Measurements from ENCODE around the gene INPP4B.

INPP4B gene

GRCh38 chr4:142293536-142293935, 552.6 kb downstream of the INPP4B start:
- no peak overlapping the region for H4K8ac ChIP-seq (ENCODE audit: low read depth, low read length)
- H3K79me1 ChIP-seq (ENCODE audit: low read length), result no peaks in the 10 kb centered on the region
- no peak overlapping the region for H2BK5ac ChIP-seq (ENCODE audit: low read depth, low read length, poor library complexity)

GRCh38 chr4:142292231-142292630, 553.9 kb downstream of the INPP4B start:
- no peaks in the 10 kb centered on the region for H3K79me2 ChIP-seq (ENCODE audit: control insufficient read depth, insufficient read depth, low read length, poor library complexity)
- H4K12ac ChIP-seq (ENCODE audit: low read depth, low read length), result no peak overlapping the region
- no peak overlapping the region for H3K9ac ChIP-seq (ENCODE audit: low read length)
- no peak overlapping the region for H3K27ac ChIP-seq (ENCODE audit: low read depth, low read length)
- no peak overlapping the region for H2AK5ac ChIP-seq (ENCODE audit: low read length)
- H3K4ac ChIP-seq (ENCODE audit: low read depth, low read length), result no peak overlapping the region
- no peak overlapping the region for H3K4me3 ChIP-seq (ENCODE audit: low read depth, low read length)
- no peaks in the 10 kb centered on the region for H3K9me3 ChIP-seq (ENCODE audit: insufficient read depth, low read depth, low read length)
- H3K23ac ChIP-seq (ENCODE audit: low read length), result no peak overlapping the region
- no peak overlapping the region for H2BK12ac ChIP-seq (ENCODE audit: low read length)
- WGBS (ENCODE audit: extremely low coverage, insufficient coverage, insufficient read length), result no CpG with 5 or more reads among the region's 2 CpGs
- H3K18ac ChIP-seq (ENCODE audit: low read length), result no peak overlapping the region
- no peak overlapping the region for H4K91ac ChIP-seq (ENCODE audit: low read depth, low read length)
- H3K79me1 ChIP-seq (ENCODE audit: low read length), result no peaks in the 10 kb centered on the region
- no peak overlapping the region for H2BK5ac ChIP-seq (ENCODE audit: low read depth, low read length, poor library complexity)
- H3K27me3 ChIP-seq (ENCODE audit: insufficient read depth, low read length), result no peaks in the 10 kb centered on the region
- no peak overlapping the region for H2BK120ac ChIP-seq (ENCODE audit: insufficient read depth, low read length, poor library complexity)
- H4K8ac ChIP-seq (ENCODE audit: low read depth, low read length), result no peak overlapping the region
- H3K14ac ChIP-seq (ENCODE audit: low read length), result no peak overlapping the region
- H2AFZ ChIP-seq (ENCODE audit: insufficient read depth, low read length, poor library complexity), result no peak overlapping the region
- no peak for DNase-seq
- H3K36me3 ChIP-seq (ENCODE audit: control insufficient read depth in 1 of 2, insufficient read depth in 2 of 2, low read length in 2 of 2), result no peaks in the 10 kb centered on the region
- H3K4me2 ChIP-seq (ENCODE audit: low read length), result no peak overlapping the region
- H3K4me1 ChIP-seq (ENCODE audit: control insufficient read depth in 1 of 2, insufficient read depth in 2 of 2, low read length in 2 of 2), result no peaks in the 10 kb centered on the region

More at GRCh38 chr4:142293536-142293935, 552.6 kb downstream of the INPP4B start:
- Histone ChIP-seq H2AK5ac (ENCODE audit: low read length) (no peak overlapping the region), H4K91ac (ENCODE audit: low read depth, low read length) (no peak overlapping the region), H3K4me1 (ENCODE audit: control insufficient read depth in 1 of 2, insufficient read depth in 2 of 2, low read length in 2 of 2) (no peaks in the 10 kb centered on the region), H3K9me3 (ENCODE audit: insufficient read depth, low read depth, low read length) (no peaks in the 10 kb centered on the region), H3K4ac (ENCODE audit: low read depth, low read length) (no peak overlapping the region), H3K79me2 (ENCODE audit: control insufficient read depth, insufficient read depth, low read length, poor library complexity) (no peaks in the 10 kb centered on the region), H3K36me3 (ENCODE audit: control insufficient read depth in 1 of 2, insufficient read depth in 2 of 2, low read length in 2 of 2) (no peaks in the 10 kb centered on the region), H3K27me3 (ENCODE audit: insufficient read depth, low read length) (no peaks in the 10 kb centered on the region), H2AFZ (ENCODE audit: insufficient read depth, low read length, poor library complexity) (no peak overlapping the region), H3K18ac (ENCODE audit: low read length) (no peak overlapping the region), H3K4me3 (ENCODE audit: low read depth, low read length) (no peak overlapping the region), H4K12ac (ENCODE audit: low read depth, low read length) (no peak overlapping the region), H3K23ac (ENCODE audit: low read length) (no peak overlapping the region), H2BK12ac (ENCODE audit: low read length) (no peak overlapping the region), H3K4me2 (ENCODE audit: low read length) (no peak overlapping the region), H3K14ac (ENCODE audit: low read length) (no peak overlapping the region), H3K9ac (ENCODE audit: low read length) (no peak overlapping the region), H2BK120ac (ENCODE audit: insufficient read depth, low read length, poor library complexity) (no peak overlapping the region), H3K27ac (ENCODE audit: low read depth, low read length) (no peak overlapping the region)
- no CpG with 5 or more reads among the region's 4 CpGs for WGBS (ENCODE audit: extremely low coverage, insufficient coverage, insufficient read length)
- no peak for DNase-seq

GRCh38 chr4:142291299-142292050, 554.6 kb downstream of the INPP4B start:
- no peak for DNase-seq
- H2AFZ ChIP-seq (ENCODE audit: insufficient read depth, low read length, poor library complexity), result no peak overlapping the region
- H3K36me3 ChIP-seq (ENCODE audit: control insufficient read depth in 1 of 2, insufficient read depth in 2 of 2, low read length in 2 of 2), result no peaks in the 10 kb centered on the region
- H3K9me3 ChIP-seq (ENCODE audit: insufficient read depth, low read depth, low read length), result no peaks in the 10 kb centered on the region
- no peak overlapping the region for H4K8ac ChIP-seq (ENCODE audit: low read depth, low read length)
- H3K18ac ChIP-seq (ENCODE audit: low read length), result no peak overlapping the region
- no peak overlapping the region for H4K12ac ChIP-seq (ENCODE audit: low read depth, low read length)
- no peaks in the 10 kb centered on the region for H3K4me1 ChIP-seq (ENCODE audit: control insufficient read depth in 1 of 2, insufficient read depth in 2 of 2, low read length in 2 of 2)
- H3K27me3 ChIP-seq (ENCODE audit: insufficient read depth, low read length), result no peaks in the 10 kb centered on the region
- no peak overlapping the region for H3K23ac ChIP-seq (ENCODE audit: low read length)
- no peak overlapping the region for H2BK5ac ChIP-seq (ENCODE audit: low read depth, low read length, poor library complexity)
- H4K91ac ChIP-seq (ENCODE audit: low read depth, low read length), result no peak overlapping the region
- H3K4ac ChIP-seq (ENCODE audit: low read depth, low read length), result no peak overlapping the region
- H3K27ac ChIP-seq (ENCODE audit: low read depth, low read length), result no peak overlapping the region
- WGBS (ENCODE audit: extremely low coverage, insufficient coverage, insufficient read length), result no CpG with 5 or more reads among the region's 5 CpGs
- no peak overlapping the region for H2AK5ac ChIP-seq (ENCODE audit: low read length)
- H3K79me1 ChIP-seq (ENCODE audit: low read length), result no peaks in the 10 kb centered on the region
- H3K79me2 ChIP-seq (ENCODE audit: control insufficient read depth, insufficient read depth, low read length, poor library complexity), result no peaks in the 10 kb centered on the region
- H2BK12ac ChIP-seq (ENCODE audit: low read length), result no peak overlapping the region
- H3K9ac ChIP-seq (ENCODE audit: low read length), result no peak overlapping the region
- no peak overlapping the region for H3K4me3 ChIP-seq (ENCODE audit: low read depth, low read length)
- H3K14ac ChIP-seq (ENCODE audit: low read length), result no peak overlapping the region
- H2BK120ac ChIP-seq (ENCODE audit: insufficient read depth, low read length, poor library complexity), result no peak overlapping the region
- H3K4me2 ChIP-seq (ENCODE audit: low read length), result no peak overlapping the region

- Histone ChIP-seq H2AFZ (ENCODE audit: insufficient read depth, low read length, poor library complexity) (no peak overlapping the region), H4K8ac (ENCODE audit: low read depth, low read length) (no peak overlapping the region), H3K79me2 (ENCODE audit: control insufficient read depth, insufficient read depth, low read length, poor library complexity) (no peaks in the 10 kb centered on the region), H3K79me1 (ENCODE audit: low read length) (no peaks in the 10 kb centered on the region), H3K27ac (ENCODE audit: low read depth, low read length) (no peak overlapping the region), H3K27me3 (ENCODE audit: insufficient read depth, low read length) (no peaks in the 10 kb centered on the region), H3K9me3 (ENCODE audit: insufficient read depth, low read depth, low read length) (no peaks in the 10 kb centered on the region), H4K12ac (ENCODE audit: low read depth, low read length) (no peak overlapping the region), H2BK12ac (ENCODE audit: low read length) (no peak overlapping the region), H2AK5ac (ENCODE audit: low read length) (no peak overlapping the region), H3K4ac (ENCODE audit: low read depth, low read length) (no peak overlapping the region), H3K4me2 (ENCODE audit: low read length) (no peak overlapping the region), H2BK120ac (ENCODE audit: insufficient read depth, low read length, poor library complexity) (no peak overlapping the region), H3K9ac (ENCODE audit: low read length) (no peak overlapping the region), H3K36me3 (ENCODE audit: control insufficient read depth in 1 of 2, insufficient read depth in 2 of 2, low read length in 2 of 2) (no peaks in the 10 kb centered on the region), H3K4me1 (ENCODE audit: control insufficient read depth in 1 of 2, insufficient read depth in 2 of 2, low read length in 2 of 2) (no peaks in the 10 kb centered on the region), H3K18ac (ENCODE audit: low read length) (no peak overlapping the region), H2BK5ac (ENCODE audit: low read depth, low read length, poor library complexity) (no peak overlapping the region), H3K4me3 (ENCODE audit: low read depth, low read length) (no peak overlapping the region), H4K91ac (ENCODE audit: low read depth, low read length) (no peak overlapping the region), H3K14ac (ENCODE audit: low read length) (no peak overlapping the region), H3K23ac (ENCODE audit: low read length) (no peak overlapping the region)
- DNase-seq, result no peak
- no CpG with 5 or more reads among the region's 8 CpGs for WGBS (ENCODE audit: extremely low coverage, insufficient coverage, insufficient read length)
These were observed 558.7 kb downstream of the INPP4B start for GRCh38 chr4:142287371-142287770.
